GM12892 (cell line): ENCODE data around the gene CD81.

Experiments used
- POLR2A ChIP-seq: IDR thresholded peaks from 2 replicates; pipeline ENCODE4 v1.6.1; 2011; ENCODE audit warnings: low read depth, low read length, control low read depth
- POLR2AphosphoS5 ChIP-seq: IDR thresholded peaks from 2 replicates; pipeline ENCODE4 v1.6.1; 2011; ENCODE audit warnings: low read depth, low read length, control low read depth

DNA sequence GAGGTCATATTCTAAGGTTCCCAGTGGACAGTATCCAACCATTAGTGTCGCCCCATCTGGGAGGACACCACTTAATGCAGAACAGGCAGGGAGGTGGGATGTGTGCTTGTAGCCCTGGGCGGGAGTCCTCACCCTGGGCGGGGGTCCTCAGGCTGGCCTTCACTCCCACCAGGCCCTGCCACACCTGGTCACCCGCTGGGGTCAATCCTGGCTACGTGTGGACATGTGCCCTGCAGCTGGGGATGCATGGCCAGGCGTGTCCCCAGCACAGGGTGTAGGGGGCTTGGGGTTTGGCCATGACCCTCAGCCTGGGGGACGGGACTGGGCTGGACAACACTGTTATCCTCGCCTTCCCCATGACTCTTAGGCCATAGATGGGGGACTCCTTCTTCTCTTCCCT is 48.4 kb downstream of the CD81 start:
- TF ChIP-seq POLR2AphosphoS5: no peak
- TF ChIP-seq POLR2A: no peak
